GM19025 (cell line): ENCODE measurements around the gene SCGB3A1.

ENCODE experiments used
- ATAC-seq: cut with Tn5 transposase; IDR thresholded peaks from one replicate; pipeline ENCODE4 v1.9.1; 2021; ENCODE audit warnings: mild to moderate bottlenecking, low read depth, moderate library complexity; ENCODE audit not compliant: unreplicated experiment

Gene SCGB3A1

DNA sequence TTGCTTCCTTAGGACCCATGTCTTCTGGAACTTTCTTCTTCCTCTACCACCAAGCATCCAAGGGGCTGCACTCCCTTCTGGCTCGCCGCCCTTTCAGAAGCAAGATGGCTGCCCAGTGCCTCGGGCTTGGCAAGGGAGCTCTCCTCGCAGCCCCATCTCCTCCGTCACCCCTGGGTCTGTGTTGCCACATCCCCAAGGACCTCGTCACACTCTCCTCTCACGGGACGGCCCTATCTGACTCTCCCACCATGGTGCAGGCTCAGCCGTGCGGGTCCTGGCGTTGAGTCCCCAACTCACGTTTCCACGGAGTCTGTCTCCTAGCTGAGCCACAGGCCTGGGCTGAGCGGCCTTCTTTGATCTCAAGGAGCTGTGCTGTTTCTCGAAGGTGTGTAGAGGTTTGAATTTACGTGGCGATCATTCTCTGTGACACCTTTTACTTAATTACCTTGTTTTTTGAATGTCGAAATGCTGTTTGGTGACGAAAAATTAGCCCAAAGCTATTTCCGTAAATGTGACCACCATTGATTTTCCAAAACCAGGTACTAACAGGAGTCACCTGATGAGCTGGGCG lies 15.0 kb upstream of the SCGB3A1 start:
- ATAC-seq = no peak

GRCh38 chr5:180605554-180606214 lies 14.4 kb upstream of the SCGB3A1 start:
- no peak for ATAC-seq

DNA sequence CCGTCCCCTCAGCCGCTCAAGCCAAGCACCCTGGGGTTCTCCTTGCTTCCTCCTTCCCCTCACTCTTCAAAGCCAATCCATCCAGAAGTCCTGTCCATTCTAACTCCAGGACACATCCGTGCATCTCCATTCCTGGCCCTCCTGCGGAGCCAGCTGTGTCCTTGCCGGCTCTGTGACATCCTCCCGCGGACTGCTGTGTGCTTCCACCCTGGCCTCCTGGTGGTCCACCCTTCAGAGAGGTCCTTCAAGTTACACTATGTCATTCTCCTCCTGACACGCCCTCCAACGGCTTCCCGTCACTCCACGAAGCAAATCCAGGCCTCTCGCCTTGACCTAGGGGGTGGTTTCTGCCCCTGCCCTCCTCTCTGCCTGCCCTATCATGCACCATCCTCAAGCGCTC lies 13.0 kb upstream of the SCGB3A1 start:
- no peak for ATAC-seq

DNA sequence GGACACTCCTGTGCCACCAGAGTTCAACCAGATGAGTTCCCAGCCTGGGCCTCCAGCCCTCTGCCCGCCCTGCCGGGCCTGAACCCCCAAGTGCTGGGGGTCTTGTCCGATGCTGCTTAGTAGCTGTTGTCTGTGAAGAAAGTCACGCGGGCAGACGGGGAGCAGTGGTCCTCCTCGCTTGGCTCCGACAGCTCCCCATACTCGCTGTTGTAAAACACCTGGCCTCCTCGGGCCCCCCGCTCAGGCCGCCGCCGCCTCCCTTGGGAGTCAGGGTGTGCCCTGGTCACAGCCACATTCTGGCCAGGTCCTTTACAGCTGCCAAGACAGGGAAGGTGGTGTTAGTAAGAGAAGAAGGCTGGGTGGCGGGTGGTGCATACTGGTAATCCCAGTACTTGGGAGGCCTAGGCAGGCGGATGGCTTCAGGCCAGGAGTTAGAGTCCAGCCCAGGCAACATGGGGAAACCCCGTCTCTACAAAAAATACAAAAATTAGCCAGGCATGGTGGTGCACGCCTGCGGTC lies 11.8 kb upstream of the SCGB3A1 start:
- ATAC-seq = no peak

DNA sequence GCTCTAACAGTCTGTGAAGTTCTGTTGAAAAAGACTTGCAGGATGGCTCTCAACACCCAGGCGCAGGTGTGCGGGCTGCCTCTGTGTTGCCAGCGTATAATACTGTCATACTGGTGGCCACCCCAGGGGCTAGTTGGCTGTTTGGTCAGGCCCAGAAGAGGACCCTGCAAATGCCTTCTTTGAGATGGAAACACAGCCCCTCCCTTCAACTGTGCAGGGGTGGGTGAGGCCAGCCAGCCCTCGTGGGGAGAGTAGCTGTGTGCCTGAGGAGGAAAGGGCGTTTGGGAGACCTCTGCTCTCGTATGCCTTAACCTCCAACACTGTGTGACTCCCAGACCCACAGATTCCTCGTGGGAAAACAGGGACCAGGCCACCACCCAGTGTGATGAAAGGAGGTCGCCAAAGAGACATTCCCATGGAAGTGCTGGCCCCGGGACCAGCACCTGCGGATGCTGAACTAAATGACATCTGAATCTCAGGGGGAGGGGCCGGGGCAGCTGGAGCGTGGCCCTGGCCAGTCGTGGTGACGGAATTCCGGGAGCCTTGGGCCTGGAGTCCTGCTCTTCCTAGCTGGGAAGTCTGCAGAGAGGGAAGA lies 11.3 kb upstream of the SCGB3A1 start:
- ATAC-seq = no peak

DNA sequence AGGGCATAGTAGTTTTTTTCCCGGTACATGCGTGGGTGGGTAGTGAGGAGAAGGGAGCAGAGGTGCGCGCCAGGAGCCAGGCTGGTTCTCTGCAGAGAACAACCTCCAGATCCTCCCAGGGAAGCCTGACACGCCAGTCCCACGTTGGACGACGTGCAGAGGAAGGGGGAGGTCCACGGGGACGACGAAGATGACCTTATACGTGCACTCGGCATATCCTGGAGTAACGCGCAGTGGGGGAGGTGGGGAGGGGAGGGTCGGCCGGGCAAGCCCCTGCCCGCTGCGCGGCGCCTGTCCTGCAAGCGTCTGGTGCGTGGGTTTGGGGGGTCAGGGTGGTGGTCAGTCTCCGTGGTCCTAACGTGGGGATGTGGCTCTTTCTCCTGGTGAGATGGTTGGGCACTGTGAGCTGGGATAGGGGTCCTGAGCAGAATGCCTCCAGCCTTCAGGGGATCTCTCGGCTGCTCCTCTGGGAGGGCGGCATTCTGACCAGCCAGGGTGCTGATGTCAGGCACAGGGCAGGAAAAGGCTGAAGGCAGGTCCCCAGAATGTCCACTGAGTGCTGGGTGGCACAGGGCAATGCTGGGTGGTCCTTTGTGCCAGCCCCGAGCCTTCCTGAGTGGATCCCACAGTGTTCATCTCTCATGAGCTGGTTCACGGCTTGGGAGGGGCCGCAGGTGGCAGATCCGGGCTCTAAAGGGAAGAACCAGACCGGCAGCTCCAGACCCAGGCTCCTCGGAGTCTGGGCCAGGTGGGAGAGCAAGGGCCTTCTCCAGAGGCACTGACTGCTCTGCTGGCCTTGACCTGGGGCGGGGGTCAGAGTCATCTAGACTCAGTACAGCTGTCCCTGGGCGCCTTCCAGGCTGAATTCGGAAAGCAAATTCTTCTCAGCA lies 10.5 kb upstream of the SCGB3A1 start:
- ATAC-seq = no peak

DNA sequence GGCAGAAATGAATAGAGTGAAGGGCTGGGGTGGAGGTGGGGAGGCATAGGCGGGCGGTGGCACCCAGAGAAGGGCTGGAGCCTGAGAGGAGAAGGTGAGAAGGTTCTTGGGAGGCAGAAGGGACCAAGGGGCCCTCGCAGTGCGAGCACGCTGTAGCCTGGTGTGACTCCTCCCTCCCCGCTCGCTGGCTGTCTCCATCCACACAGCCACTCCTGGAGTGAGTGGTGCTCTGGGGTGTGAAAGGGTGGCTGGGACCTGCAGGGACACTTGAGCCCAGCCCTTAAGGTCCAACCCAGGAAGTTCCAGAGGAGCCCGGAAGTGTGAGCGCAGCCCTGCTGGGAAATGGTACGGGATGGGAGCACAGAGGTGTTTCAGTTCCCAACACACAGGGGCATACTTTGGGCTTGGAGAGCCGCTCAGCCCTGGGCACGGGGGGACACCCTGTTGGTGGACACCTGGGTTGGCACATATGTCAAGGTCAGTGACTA lies 9.3 kb upstream of the SCGB3A1 start:
- no peak for ATAC-seq

DNA sequence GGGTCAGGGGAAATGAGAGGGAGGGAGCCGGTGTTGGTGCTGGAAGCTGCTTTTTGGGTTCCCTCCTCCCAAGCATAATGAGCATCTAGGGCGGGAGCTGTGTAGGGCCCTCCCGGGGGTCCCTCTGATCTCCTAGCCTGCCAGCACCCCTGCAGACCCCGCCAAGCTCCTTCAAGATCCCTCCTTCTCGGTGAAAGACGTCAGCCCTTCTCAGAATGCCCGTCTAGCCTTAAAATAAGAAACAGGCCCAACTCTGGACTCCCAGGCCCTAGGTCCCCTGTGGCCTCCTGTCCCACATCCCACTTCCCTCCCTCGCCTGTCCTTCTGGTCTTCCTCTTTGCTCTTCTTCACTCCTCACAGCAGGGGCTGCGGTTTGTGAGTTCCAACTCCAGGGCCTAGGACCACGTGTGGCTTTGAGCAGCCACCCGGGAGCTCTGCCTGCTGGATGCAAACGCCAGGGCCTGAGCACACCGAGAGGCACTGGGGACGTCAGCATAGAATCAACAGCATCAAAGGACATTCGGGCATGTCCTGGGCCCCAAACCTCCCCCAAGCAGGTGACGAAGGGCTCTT lies 8.8 kb upstream of the SCGB3A1 start:
- no peak for ATAC-seq

GRCh38 chr5:180599590-180599914 lies 8.3 kb upstream of the SCGB3A1 start:
- ATAC-seq = no peak

DNA sequence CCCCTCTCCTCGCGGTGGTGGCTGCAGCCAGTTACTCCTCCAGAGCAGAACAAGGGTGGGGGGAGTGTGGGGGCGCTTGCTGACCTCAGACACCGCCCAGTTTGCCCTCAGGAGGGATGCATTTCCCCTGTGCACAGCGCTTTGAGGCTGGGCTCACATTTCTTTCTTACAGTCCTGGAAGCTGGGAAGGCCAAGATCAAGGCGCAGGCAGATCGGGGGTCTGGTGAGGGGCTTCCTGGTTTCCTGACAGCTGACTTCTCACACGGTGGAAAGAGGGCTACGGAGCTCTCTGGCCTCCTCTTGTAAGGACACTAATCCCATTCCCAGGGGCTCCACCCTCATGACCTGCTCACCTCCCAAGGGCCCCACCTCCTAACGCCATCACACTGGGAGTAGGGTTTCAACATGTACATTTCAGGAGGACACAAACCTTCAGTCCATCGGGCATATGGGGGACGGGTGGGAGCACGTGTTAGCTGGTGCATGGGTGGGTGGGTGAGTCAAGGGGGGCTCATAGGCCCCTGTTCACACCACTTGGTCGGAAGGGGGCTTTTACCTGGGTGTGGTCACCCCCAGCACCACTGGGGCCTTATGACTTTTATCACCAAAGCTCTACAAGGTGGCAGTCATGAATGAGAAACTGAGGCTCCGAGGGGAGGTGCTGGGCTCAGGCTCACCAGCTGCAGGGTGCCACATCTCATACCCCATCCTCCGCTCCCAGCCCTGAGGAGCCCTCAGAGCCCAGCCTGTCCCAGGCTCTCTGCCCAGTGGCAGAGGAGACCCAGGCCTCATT lies 7.7 kb upstream of the SCGB3A1 start:
- ATAC-seq = no peak

DNA sequence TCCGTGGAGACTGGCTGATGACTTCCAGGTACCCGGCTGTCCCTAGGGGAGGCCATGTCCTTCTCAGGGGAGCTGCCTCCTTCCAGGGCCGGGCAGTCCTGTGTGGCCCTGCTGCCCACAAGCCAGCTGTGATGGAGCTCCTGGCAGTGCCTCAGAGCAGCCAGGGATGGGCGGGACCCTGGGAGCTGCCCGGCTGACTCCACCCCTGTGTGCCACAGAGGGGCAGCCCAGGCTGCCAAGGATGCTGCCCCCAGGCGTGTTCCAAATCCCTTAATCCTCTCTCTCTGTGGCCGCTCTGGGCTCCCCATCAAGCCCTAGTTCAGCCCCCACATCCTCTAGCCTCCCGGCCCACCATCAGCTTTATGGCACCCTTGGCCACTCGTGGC lies 7.0 kb upstream of the SCGB3A1 start:
- ATAC-seq = no peak

GRCh38 chr5:180596668-180597231 lies 5.5 kb upstream of the SCGB3A1 start:
- no peak for ATAC-seq

DNA sequence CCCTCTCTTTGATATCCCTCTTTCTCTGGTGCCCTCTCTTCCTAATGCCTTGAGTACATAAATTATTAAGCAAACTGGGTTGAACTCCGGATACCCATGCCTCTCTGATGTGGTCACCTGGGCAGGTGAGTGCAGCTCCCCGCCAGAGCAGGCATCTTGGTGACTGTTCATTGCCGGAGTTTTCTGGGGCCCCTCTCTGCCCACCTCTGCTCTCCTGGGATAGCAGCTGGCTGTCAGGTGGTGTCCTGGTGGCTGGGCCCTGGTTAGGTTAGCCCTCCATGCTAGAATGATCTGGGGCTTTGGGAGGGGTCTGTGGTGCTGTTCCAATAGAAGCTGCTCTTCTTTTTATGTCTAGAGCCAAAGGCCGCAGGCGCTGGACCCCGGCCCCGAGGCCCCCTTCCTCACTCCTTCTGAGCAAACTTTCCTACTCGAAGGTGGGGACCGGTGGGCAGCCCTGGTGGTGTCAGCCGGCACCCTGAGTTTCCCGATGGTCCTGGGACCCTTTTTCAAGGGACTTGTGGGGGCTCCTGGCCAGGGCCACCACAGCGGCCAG lies 4.9 kb upstream of the SCGB3A1 start:
- no peak for ATAC-seq

- no peak for ATAC-seq
Measured at GRCh38 chr5:180595381-180596114, 4.2 kb upstream of the SCGB3A1 start.

GRCh38 chr5:180595046-180595379 lies 3.7 kb upstream of the SCGB3A1 start:
- no peak for ATAC-seq

GRCh38 chr5:180594311-180595045 lies 3.2 kb upstream of the SCGB3A1 start:
- no peak for ATAC-seq

DNA sequence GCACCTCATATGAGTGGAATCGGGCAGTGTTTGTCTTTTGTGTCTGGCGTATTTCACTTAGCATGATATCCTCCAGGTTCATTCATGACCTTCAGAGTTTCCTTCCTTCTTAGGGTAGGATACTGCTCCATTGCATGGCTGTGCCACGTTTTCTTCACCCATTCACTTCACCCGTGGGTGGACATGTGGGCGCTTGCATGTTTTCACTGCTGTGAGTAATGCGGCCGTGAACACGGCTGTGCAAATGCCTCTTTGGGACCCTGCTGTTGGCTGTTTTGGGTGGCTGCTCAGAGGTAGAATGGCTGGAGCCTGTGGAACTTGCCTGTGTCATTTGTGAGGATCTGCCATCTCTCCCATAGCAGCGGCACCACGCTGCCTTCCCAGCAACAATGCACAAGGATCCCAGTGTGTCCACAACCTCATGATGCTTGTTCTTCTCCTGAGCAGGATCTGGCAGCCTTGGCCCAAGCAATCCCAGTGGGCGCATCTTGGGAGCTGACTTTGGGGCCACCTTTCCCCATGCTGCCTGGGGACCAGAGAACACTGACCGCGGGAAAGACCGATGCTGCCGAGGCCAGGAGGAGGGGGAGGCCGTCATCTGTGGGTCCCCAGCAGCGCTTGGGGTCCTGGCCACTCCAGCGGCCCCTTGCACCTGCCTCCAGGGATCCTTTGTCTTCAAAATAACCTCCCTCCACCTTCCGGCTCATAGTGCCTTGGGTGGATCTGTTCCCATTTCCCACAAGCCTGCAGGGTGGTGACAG lies 2.3 kb upstream of the SCGB3A1 start:
- ATAC-seq = no peak
